Mesothelial cell of epicardium (in vitro differentiated cells): ENCODE measurements around the gene DHRS7. TPM values are rescaled to one million over a fixed set of nuclear protein-coding genes. Genes with fewer than 3 reads are reported as not detected.

Experiments used
- DNase-seq, 2 experiments: peaks; one replicate each; pipeline ENCODE4 v3.0.0; 2021; ENCODE audit warnings: low spot score in 2 of 2; ENCODE audit not compliant: unreplicated experiment in 2 of 2
- H3K27ac Mint-ChIP-seq: 2 replicates; pipeline ENCODE4 v1.8.0; 2021; ENCODE audit warnings: mixed read lengths
- H3K27me3 Mint-ChIP-seq: 2 replicates; pipeline ENCODE4 v1.8.0; 2021; ENCODE audit warnings: low read depth, mixed read lengths
- H3K36me3 Mint-ChIP-seq: 2 replicates; pipeline ENCODE4 v1.8.0; 2021; ENCODE audit warnings: mixed read lengths
- H3K4me1 Mint-ChIP-seq: 2 replicates; pipeline ENCODE4 v1.8.0; 2021; ENCODE audit warnings: mixed read lengths
- H3K4me3 Mint-ChIP-seq: 2 replicates; pipeline ENCODE4 v1.8.0; 2021; ENCODE audit warnings: mild to moderate bottlenecking, moderate library complexity, mixed read lengths
- H3K9me3 Mint-ChIP-seq: 2 replicates; pipeline ENCODE4 v1.8.0; 2021; ENCODE audit warnings: mixed read lengths
- CTCF ChIP-seq: fragments of 200-600 bp; sonication (generic); IDR thresholded peaks from one replicate; pipeline ENCODE4 v1.5.0; 2021; ENCODE audit warnings: antibody characterized with exemption; ENCODE audit not compliant: unreplicated experiment
- total RNA-seq: library from RNA; stranded (reverse); gene quantifications from 3 replicates; pipeline ENCODE4 v1.2.1, GENCODE V29; 2021

The DHRS7 gene
- total RNA-seq = 32.7 to 33.5 TPM (median 33.0 TPM) in 3 replicates

- H3K9me3 Mint-ChIP-seq = no peaks in the 10 kb centered on the region
- peak within 1 kb of the TSS; percentile 96 for H3K4me3 Mint-ChIP-seq
- peaks cover 16% of the 10 kb centered on the region for H3K4me1 Mint-ChIP-seq
- peak within 1 kb of the TSS; percentile 98 for H3K27ac Mint-ChIP-seq
- H3K36me3 Mint-ChIP-seq = no peaks in the 10 kb centered on the region
- no peak for TF ChIP-seq CTCF
- peaks cover 2% of the 10 kb centered on the region for H3K27me3 Mint-ChIP-seq
- peak; percentile 52 to 78 for DNase-seq
Observed at GRCh38 chr14:60164712-60165546, at the start of gene DHRS7. TSS of gene DHRS7 (minus strand) at chr14:60165398. CDS start at chr14:60165309, 89 bp downstream.

GRCh38 chr14:60214415-60215126 lies 49.4 kb upstream of the DHRS7 start:
- Mint-ChIP-seq H3K4me3 (no peak overlapping the region), H3K27me3 (peaks cover 4% of the 10 kb centered on the region), H3K27ac (no peak overlapping the region), H3K4me1 (no peaks in the 10 kb centered on the region), H3K9me3 (peaks cover 6% of the 10 kb centered on the region), H3K36me3 (no peaks in the 10 kb centered on the region)
- no peak for TF ChIP-seq CTCF
- no peak for DNase-seq

GRCh38 chr14:60214003-60214402 lies 48.8 kb upstream of the DHRS7 start:
- Mint-ChIP-seq H3K27ac (no peak overlapping the region), H3K4me3 (no peak overlapping the region), H3K9me3 (peaks cover 6% of the 10 kb centered on the region), H3K4me1 (no peaks in the 10 kb centered on the region), H3K36me3 (no peaks in the 10 kb centered on the region), H3K27me3 (peaks cover 4% of the 10 kb centered on the region)
- DNase-seq = no peak
- TF ChIP-seq CTCF = no peak

- Mint-ChIP-seq H3K4me1 (no peaks in the 10 kb centered on the region), H3K9me3 (peaks cover 6% of the 10 kb centered on the region), H3K27me3 (peaks cover 4% of the 10 kb centered on the region), H3K4me3 (no peak overlapping the region), H3K27ac (no peak overlapping the region), H3K36me3 (no peaks in the 10 kb centered on the region)
- no peak for DNase-seq
- TF ChIP-seq CTCF = no peak
Observed at GRCh38 chr14:60212503-60213371, 47.5 kb upstream of the DHRS7 start.

- Mint-ChIP-seq H3K36me3 (no peaks in the 10 kb centered on the region), H3K27me3 (peaks cover 15% of the 10 kb centered on the region), H3K4me3 (no peak overlapping the region), H3K4me1 (no peaks in the 10 kb centered on the region), H3K27ac (no peak overlapping the region), H3K9me3 (peaks cover 6% of the 10 kb centered on the region)
- no peak for DNase-seq
- TF ChIP-seq CTCF = no peak
Observed at GRCh38 chr14:60211153-60211552, 46.0 kb upstream of the DHRS7 start.
